H1 (cell line): ENCODE results near the gene ARHGEF12. TPM values are rescaled to one million over a fixed set of nuclear protein-coding genes. Genes with fewer than 3 reads are reported as not detected.

Source experiments
- RAD21 ChIP-seq, 2 experiments: IDR thresholded peaks in 1 of 2; conservative IDR thresholded peaks in 1 of 2; 2 replicates each; pipeline ENCODE4 v1.6.1; 2011; ENCODE audit warnings: low read depth in 2 of 2, low read length in 2 of 2, improper control_type of control experiment in 1 of 2, inconsistent platforms in 1 of 2, mild to moderate bottlenecking in 1 of 2, moderate library complexity in 1 of 2
- polyA plus RNA-seq, 7 experiments: library from polyadenylated mRNA; depleted of rRNA in 3 of 7; stranded (reverse) in 5 of 7; unstranded in 2 of 7; fragments of >200 nt in 5 of 7; fragments of 200-250 nt in 2 of 7; gene quantifications; 1 replicate in 5 of 7; 2 replicates in 1 of 7; 4 replicates in 1 of 7; pipeline versions ENCODE4 v1.2.1 to v1.2.3, GENCODE V29; 2011 to 2013; ENCODE audit warnings: missing spikeins in 2 of 7, mixed read lengths in 2 of 7
- total RNA-seq: library from RNA; stranded (reverse); fragmentation: NEBNext Ultra II Directional; extraction: Animal tissue kit (Norgen Biotek cat#: 25700); gene quantifications from 2 replicates; pipeline ENCODE4 v1.2.1, GENCODE V29; 2021
- TF ChIP-seq, protein P1 (sequence below): IDR thresholded peaks from 2 replicates; pipeline ENCODE4 v1.6.1; 2011; ENCODE audit warnings: low read length, improper control_type of control experiment

The ARHGEF12 gene
- total and polyA plus RNA-seq, 2 of the 8 experiments (the other 6 are each of a cell fraction or from before 2014, with no cell fraction given), result 5.1 to 33.7 TPM

DNA sequence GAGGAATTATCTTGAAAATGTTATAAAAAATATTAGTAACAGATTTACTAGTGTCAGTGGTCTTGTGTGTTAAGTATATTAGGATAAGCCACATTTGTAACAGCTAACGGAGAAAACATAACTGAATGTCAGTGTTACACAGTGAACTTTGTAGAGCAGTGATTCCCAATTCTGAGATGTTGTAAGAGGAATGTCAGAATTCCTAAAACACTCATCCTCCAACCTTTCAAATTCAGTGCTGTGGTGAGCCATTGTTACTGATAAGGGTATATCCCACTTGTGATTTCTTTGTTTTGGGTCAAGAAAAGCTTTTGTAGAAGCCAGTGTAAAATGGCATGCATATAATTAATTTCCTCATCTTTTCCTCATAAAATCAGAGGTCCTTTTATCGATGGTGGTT, 61.9 kb downstream of the ARHGEF12 start (continued):
- TF ChIP-seq, protein P1, sequence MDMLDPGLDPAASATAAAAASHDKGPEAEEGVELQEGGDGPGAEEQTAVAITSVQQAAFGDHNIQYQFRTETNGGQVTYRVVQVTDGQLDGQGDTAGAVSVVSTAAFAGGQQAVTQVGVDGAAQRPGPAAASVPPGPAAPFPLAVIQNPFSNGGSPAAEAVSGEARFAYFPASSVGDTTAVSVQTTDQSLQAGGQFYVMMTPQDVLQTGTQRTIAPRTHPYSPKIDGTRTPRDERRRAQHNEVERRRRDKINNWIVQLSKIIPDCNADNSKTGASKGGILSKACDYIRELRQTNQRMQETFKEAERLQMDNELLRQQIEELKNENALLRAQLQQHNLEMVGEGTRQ, result no peak
- TF ChIP-seq RAD21 (IDR thresholded peaks at IDR 0.05 in 1 of 2, conservative IDR thresholded peaks at IDR 0.05 in 1 of 2; ENCODE audit: low read depth in 2 of 2, low read length in 2 of 2), result no peak
